HG02943 (cell line): Measurements from ENCODE around the gene CEL.
"Not testable (repeated sequence)": the region's sequence is repeated elsewhere in the genome, so short reads cannot be mapped to it uniquely, and the experiment has no call there.

Experiments used
- ATAC-seq: cut with Tn5 transposase; IDR thresholded peaks from one replicate; pipeline ENCODE4 v1.9.1; 2021; ENCODE audit warnings: mild to moderate bottlenecking, low read depth, moderate library complexity; ENCODE audit not compliant: unreplicated experiment

Gene CEL

DNA sequence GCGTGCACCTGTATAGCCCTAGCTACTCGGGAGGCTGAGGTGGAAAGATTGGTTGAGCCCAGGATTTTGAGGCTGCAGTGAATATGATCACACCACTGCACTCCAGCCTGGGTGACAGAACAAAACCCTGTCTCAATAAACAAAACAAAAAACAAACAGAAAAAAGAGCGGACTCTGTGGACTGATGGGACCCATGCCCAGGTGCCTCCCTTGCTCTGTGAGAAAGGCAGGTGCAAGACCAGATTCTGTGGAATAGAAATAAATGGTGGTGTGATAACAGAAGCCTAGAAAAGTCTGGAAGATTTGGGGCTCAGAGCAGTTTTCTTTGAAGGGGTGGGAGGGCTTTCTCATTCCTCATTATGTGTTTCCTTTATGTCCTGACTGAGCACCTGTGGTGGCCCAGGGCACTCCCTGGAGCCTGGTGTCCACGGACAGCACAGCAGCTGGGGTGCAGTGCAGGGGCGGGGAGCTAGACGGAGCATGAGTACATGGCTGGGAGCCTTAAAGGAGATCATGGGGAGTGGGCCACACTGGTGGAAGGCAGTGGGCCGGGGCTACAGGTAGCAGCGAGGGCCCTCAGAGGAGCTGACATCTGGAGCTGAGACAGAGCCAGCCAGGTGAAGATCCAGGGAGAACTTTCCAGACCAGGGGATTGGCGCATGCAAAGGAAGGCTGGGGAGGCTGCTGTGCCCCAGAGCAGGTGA lies 15.4 kb upstream of the CEL start:
- ATAC-seq, result no peak

DNA sequence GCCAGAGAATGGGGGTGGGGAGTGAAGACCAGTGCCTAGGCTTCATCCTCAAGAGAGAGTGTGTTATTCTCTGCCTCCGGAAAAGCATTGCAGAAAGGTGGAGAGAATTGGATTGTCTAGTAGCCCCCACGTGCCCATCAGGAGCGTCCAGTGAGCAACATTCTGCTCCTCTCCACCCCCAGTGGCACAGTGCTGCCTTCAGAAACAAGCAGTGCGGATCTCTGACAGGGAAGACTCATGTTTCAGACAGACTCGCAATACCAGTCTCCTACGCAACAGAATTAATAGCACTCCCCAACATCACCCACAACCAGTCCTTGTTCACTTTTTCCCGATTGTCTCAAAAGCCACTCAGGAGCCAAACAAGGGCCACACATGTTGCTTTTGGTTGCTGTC lies 14.9 kb upstream of the CEL start:
- ATAC-seq, result no peak

DNA sequence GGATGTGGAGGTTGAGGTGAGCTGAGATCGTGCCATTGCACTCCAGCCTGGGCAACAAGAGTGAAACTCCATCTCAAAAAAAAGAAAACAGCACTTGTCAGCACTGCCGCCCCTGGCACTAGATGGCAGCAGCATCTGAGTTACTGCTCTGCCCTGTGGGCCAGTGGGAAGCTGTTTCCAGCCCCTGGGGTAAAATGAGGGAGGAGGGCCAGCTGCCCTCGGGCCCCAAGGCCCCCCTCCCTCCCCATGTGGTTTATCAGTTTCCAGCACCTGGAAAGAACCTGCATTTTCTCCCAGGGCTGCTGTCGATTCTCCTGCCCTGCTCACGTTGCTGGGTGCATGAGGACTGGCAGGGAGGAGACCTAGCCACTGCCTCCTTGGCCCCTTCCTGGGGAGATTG lies 13.2 kb upstream of the CEL start:
- ATAC-seq, result no peak

DNA sequence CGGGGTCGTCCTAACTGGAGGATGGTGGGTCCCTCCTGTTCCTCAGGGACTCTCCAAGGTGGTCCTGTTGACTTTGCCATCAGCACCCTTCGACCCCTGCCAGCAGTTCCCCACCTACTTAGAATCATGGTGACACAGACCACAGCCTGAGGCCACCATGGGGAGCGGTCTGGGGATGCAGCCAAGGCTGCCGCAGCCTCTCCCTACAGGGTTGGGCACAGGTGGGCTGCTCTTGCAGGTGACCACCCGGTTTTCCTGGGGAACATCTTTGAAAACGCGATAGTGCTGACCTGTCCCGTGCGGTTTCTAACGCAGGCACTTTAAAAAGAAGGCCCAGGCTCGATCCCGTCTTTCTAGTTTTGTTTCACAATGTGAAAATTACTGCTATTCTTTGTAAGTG lies 12.7 kb upstream of the CEL start:
- no peak for ATAC-seq

DNA sequence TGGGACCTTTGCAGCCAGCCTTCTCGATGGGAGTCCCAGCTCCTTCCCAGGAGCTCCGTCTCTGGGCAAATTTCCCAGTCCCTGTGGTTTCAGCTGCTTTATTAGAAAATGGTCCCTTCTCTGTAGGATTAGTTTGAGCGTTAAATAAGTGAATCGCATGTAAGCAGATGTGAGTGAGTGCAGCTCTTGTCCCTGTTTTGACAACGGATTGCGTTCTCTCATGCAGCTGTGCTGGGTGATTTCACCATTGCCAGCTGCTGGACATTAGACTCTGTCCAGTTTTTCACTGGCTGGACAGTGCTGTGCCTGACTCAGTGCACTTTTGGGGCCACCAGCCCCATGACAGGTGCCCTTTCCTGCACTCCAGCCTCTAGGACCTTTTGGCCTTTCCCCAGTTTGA lies 11.6 kb upstream of the CEL start:
- ATAC-seq, result no peak

DNA sequence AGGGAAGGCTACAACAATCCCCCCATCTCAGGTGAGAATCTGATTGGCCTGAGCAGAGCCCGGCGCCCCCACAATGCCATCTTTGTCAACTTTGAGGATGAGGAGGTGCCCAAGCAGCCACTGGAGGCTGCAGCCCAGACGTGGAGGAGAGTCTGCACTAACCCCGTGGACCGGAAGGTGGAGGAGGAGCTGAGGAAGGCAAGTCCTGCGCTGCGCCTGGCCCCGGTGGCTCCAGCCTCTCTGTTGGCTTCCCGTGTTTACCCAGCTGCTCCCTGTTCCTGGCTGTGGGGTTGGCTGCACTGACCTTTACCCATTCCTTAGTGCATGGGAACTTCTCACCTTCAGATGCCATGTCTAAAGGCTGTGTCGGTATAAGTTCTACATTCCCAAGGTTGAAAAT lies 11.0 kb upstream of the CEL start:
- ATAC-seq, result no peak

DNA sequence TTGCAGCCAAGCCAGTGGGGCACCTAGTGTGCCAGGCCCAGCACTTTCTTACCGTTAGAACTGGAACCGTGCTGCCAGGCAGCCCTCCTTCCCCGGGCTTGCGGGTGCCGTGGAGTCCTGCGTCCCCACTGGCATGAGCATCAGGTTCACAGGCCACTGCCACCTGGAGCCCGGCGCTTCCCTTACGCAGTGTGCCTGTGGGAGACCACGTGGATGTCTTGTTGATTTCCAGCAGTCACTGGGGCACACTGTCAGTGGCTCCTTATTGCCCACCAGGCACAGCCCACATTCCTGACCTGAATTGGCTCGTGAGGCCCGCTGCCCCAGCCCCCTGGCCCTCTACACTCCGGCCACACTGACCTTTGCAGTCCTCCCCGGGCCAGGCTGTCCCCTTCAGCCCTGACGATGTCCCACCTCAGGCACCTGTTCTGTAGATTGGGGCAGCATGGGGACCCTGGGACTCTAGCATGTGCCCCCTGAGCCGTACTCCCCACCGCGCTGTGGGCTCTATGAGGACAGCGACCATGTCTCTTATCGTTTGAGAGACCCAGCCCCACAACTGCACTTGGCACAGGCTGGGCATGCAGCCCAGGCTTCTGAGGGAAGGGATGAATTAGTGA lies 10.4 kb upstream of the CEL start:
- ATAC-seq, result no peak

DNA sequence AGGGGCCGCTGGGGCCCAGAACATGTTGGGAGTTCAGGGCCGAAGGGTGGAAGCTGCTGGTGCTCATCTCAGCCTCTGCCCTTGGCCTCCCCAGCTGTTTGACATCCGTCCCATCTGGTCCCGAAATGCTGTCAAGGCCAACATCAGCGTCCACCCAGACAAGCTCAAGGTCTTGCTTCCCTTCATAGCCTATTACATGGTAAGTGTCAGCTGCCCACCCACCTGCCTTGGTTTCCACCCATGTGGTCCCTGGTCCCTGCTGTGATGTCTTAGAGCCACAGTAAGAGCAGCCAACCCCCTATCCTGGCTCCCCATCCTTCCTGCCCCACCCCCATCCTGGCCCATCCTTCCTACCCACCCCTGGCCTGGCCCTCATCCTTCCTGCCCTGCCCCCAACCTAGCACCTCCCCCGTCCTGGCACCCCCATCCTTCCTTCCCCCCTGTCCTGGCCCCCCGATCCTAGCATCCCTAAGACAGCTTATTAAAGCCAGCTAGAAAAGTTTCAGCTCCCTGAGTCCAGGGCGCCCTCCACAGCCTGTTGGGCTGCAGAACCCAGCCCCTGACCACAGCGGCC lies 9.7 kb upstream of the CEL start:
- no peak for ATAC-seq

DNA sequence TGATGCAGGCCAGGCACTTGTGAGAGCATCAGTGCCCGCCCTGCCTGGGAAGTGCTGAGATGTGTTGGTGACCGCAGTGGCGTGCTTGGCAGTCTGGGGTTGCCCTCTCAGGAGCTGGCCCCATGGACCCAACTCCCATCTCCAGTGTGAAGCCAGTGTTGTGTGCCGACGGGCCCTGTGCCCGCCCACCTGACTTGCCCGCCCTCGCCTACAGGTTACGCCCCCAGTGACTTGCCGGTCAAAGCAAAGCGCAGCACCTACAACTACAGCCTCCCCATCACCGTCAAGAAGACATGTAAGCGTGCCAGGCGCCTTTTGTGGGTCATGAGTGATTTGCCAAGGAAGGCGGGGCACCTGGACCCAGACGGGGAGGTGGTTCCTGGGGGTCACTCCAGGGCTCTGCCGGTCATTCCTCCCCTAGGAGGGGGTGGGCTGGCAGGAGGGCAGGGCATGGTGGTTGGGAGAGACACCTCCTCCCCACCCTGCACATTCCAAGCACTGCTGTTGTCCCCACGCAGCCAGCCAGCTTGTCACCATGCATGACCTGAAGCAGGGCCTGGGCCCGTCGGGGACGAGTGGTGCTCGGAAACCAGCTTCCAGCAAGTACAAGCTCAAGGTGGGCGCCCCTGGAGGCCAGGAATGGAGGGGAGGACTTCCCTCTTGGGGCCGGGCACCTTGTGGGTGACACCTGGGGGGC lies 7.4 kb upstream of the CEL start:
- ATAC-seq, result no peak

DNA sequence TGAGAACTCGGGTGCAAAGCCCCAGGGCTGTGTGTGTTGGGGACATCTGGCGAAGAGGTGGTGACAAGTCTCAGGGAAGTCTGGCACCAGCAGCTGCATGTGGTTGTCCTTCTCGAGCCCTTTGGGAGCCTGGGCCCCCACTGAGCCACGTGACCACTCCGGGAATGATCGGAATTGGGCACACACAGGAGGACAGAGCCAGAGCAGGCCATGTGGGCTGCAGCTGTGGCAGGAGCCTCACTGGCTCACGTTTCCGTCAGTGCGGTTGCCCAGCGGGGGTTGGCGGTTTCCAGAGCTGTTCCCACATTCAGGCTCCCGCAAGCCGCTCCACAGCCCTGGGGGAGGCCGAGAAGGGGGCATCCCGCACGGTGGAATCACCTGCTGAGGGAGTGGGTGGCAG lies 6.8 kb upstream of the CEL start:
- ATAC-seq, result no peak

DNA sequence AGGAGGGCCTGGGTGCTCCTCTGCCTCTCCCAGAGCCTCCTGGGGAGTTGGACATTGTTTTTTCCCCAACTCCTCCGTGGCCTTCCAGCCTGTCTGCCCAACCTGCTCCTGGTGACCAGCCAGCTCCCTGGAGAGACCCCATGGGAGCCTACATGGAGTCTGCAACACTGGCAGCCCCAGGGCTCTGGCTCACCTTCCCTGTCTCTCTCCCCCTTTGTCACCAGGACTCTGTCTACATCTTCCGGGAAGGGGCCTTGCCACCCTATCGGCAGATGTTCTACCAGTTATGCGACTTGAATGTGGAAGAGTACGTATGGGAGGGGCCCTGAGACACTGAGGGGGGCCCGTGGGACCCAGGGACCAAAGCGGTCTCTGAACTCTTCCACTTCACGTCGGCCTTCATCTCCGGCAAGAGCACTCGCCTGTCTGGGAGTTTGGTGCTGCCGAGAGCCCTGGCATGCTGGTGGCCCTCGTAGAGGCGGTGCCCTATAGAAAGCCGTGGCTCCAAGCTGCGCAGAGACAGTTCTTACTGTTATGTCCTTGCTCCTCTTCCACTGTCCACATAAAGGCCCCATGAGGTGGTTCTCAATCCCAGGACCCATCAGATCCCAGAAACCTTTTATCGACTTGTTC lies 5.9 kb upstream of the CEL start:
- ATAC-seq, result no peak

DNA sequence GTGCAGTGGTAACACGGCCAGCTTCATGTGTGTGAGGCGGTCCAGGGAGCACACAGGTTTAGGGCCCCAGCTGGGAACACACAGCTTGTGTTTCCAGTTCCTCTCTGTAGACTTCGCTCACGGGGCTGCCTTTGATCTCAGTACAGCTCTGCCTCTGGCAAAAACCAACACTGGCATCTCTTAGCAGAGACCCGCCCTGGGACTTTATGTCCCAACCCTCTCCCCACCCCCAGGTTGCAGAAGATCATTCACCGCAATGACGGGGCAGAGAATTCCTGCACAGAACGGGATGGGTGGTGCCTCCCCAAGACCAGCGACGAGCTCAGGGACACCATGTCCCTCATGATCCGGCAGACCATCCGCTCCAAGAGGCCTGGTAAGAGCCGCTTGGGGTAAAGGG lies 5.2 kb upstream of the CEL start:
- ATAC-seq, result no peak

DNA sequence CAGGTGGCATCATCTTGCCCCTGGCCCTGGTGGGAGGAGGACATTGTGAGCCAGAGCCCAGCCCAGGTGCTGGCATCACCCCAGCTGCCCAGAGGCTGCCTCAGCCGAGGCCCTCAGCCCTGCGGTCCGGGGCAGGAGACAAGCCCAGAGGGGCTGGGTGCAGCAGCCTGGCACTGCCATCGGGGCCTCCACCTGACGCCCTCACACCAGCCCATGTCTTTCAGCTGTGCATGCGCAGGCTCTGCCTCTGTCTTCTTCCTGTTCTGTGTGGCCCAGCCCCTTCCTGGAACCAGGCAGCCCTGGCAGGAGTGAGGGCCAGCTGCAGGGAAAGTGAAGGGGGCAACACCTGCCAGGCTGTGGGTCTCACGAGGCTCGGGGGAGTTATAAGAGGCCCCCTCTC lies 4.8 kb upstream of the CEL start:
- ATAC-seq, result no peak

DNA sequence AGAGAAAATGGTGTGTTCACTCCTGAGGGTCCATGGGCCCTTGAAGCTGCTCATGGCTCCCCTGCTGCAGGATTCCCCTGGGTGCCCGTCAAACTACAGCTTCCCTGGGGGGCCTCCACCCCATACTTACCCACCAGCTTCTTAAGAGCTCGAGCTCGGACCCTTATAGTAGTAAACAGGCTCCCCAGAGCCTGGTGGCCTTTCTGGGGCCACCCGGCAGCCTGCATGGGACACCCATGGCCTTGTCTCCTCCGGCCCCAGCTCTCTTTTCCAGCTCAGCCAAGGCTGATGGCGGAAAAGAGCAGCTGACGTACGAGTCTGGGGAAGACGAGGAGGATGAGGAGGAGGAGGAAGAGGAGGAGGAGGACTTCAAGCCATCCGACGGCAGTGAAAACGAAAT lies 4.2 kb upstream of the CEL start:
- no peak for ATAC-seq

DNA sequence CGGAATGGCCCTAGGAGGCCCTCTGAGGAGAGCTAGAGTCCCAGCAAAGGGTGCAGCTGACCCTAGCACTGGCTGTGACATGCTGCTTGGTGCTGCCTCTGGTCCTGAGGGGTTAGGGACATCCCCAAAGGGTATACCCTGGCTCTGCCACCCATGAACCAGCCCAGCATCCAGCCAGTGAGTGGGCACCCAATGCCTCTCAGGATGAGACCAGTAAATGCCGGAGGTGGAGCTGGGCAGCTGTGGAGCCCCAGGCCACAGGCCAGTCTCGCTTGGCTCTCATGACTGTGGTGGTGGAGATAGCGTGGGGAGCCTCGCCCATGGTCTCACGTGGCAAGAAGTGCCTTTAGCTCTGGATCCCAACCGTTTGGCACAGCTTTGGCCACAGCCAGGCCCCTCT lies 3.7 kb upstream of the CEL start:
- ATAC-seq, result no peak

DNA sequence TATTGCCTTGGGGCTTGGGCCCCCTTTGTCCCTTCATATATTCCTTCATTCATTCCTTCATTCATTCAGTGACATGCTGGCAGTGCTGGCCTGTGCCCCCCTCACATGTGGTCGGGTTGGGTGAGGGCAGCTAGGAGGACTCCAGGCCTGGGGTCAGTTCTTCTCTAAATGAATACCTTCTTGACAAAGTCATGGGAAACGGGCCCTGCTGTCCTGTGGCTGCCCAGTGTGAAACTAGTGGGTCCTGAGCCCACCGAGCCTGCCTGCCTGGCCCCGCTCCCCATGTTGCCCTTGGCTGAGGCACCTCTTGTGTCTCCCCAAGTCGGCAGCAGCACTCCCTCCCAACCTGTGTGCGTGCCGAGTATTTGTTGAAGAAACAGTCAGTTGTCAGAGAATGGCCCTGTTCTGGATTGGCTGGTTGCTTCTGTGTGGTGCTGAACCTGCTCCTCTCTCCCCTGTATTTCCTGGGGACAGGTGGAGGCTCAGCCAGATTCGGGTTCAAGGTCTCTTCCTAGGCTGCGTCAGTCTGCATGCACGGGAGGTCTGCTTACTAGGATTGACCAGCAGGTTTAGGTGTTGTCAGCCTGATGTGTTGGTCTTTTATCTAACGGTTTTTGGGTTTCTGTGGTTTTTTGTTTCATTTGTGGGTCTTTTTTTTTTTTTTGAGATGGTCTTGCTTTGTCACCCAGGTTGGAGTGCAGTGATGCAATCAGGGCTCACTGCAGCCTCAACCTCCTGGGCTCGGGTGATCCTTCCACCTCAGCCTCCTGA lies 3.0 kb upstream of the CEL start:
- no peak for ATAC-seq

DNA sequence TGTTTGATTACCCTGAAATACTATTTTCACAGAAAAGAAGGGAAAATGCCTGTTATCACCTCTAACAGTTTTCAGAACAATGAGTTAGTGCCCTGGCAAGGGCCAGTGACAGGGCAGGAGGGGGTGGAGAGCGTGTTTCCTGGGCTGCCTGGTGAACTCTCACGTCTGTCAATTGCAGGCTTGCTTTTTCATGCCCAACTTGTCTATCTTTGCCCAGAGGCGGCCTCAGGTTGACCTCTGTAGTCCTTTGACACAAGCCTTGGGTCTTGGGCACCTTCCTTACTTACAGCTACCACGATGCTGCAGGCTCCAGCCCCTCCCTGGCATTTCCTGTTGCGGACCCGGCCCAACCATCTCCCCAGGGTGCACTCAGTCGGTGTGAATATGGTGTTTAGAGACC lies 2.2 kb upstream of the CEL start:
- ATAC-seq, result no peak

DNA sequence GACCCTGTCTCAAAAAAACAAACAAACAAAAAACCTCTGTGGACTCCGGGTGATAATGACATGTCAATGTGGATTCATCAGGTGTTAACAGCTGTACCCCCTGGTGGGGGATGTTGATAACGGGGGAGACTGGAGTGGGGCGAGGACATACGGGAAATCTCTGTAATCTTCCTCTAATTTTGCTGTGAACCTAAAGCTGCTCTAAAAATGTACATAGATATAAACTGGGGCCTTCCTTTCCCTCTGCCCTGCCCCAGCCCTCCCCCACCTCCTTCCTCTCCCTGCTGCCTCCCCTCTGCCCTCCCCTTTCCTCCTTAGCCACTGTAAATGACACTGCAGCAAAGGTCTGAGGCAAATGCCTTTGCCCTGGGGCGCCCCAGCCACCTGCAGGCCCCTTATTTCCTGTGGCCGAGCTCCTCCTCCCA lies 1.4 kb upstream of the CEL start:
- ATAC-seq, result no peak

DNA sequence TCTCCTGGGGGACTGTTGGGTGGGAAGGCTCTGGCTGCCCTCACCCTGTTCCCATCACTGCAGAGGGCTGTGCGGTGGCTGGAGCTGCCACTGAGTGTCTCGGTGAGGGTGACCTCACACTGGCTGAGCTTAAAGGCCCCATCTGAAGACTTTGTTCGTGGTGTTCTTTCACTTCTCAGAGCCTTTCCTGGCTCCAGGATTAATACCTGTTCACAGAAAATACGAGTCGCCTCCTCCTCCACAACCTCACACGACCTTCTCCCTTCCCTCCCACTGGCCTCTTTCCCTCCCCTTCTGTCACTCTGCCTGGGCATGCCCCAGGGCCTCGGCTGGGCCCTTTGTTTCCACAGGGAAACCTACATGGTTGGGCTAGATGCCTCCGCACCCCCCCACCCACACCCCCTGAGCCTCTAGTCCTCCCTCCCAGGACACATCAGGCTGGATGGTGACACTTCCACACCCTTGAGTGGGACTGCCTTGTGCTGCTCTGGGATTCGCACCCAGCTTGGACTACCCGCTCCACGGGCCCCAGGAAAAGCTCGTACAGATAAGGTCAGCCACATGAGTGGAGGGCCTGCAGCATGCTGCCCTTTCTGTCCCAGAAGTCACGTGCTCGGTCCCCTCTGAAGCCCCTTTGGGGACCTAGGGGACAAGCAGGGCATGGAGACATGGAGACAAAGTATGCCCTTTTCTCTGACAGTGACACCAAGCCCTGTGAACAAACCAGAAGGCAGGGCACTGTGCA lies 590 bp upstream of the CEL start:
- not testable (repeated sequence) for ATAC-seq

DNA sequence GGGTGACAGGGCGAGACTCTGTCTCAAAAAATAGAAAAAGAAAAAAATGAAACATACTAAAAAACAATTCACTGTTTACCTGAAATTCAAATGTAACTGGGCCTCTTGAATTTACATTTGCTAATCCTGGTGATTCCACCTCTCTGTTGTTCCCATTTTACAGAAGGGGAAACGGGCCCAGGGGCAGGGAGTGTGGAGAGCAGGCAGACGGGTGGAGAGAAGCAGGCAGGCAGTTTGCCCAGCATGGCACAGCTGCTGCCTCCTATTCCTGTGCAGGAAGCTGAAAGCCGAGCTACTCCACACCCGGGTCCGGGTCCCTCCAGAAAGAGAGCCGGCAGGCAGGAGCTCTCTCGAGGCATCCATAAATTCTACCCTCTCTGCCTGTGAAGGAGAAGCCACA lies 788 bp downstream of the CEL start:
- not testable (repeated sequence) for ATAC-seq
